ENCODE results near the gene RARA.
A peak's percentile ranks its signal among the peaks of the same experiment; 100 is the strongest.

The RARA gene

DNA sequence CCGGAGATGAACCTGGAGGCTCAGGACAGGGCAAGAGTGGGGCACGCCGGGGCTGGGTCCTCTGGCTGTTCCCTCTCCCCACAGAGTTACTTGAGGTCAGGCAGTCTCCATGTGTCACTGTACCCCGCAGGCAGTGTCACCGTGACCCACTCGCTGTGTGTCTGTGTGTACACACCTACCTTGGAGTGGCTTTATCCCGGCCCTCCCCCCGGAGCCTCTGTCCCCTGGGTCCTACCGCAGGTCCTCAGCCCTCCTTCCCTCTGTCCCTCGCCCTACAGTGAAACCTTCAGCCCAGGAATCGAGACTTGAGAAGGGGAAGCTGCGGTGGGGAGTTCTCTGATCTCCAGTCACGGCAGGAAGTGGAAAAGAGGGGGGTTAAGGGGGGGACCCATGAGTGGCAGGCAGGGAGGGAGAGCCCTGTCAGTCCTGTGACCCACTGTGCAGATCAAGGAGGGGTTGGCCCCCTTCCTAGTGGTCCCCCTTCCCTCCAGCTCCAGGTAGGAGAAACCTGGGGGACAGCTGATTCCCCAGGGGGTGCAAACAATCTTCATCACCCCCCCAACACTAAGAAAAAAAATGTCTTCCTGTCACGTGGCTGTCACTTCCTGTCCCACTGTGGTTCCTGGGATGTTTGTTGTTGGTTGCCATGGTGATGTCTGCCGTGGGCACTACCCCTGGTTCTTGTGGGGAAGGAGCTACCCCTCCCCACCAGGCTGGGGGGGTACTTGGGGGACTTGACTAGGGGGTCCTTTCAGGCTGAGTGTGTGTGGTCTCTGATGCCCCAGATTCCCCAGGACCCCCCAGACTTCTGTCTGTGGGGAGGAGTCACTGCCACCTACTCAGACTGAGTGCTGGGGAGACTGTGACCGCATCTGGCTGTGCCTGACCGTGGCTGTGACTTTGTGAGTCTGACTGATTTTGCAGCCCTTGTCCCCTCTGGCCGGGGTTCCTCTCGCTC lies 13.7 kb downstream of the RARA start:
- H2AFZ ChIP-seq (ENCODE audit: low read depth, low read length), result no peak overlapping the region
- peaks cover 34% of the 10 kb centered on the region for H3K4me1 ChIP-seq (ENCODE audit: insufficient read depth, low read length)
- peak overlapping the region; percentile 23 for H3K4me3 ChIP-seq (ENCODE audit: low read length)
- H3K36me3 ChIP-seq (ENCODE audit: insufficient read depth, low read length), result no peaks in the 10 kb centered on the region
- no peaks in the 10 kb centered on the region for H3K9me3 ChIP-seq (ENCODE audit: low read length)
- no peaks in the 10 kb centered on the region for H3K27me3 ChIP-seq (ENCODE audit: insufficient read depth, low read length)

DNA sequence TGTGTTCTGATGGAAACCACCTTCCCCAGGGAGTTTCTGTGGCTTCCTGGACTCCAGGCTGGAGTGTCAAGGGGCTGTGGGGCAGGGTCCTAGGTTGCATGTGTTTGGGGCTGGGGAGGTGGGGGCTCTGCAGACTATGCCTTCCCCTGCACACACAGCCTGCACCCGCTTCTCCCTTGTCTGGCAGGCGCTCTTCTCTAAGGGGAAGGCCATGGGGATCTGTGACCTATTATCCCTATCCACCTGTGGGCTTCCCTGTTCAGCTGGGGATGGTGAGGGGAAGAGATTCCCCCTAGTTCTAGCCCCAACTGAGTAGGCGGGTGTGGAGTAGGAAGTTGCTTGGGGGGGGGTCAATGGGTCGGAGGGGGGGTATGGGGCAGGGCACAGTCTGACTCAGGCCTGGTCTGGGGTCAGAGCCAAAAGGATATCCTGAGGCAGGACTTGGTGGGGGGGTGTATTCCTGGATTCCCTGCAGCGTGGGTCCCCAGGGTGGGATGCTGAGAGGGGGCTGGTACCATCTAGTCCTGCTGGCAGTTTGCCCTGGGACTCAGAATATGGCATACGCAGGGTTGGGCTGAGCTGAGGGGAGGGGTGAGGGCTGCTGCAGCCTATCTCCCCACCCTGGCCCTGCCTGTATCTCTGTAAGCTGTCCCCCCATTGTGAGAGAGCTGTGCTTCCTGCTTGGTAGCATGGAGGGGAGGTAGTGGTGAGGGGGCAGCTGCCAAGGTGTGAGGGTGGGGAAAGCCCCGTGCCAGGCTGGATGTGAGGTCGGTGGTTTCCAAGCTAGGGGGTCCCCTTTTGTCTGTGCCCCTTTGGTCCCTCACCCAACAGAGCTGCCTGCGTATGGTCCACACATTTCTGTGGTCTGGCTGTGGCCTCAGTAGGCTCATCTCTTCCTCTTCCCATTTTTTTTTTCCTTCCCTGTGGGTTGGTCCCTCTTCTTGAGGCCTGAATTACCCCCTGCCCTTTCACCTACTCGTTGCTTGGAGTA lies 14.7 kb downstream of the RARA start:
- peaks cover 29% of the 10 kb centered on the region for H3K4me1 ChIP-seq (ENCODE audit: insufficient read depth, low read length)
- H2AFZ ChIP-seq (ENCODE audit: low read depth, low read length), result no peak overlapping the region
- H3K4me3 ChIP-seq (ENCODE audit: low read length), result no peak overlapping the region
- no peaks in the 10 kb centered on the region for H3K36me3 ChIP-seq (ENCODE audit: insufficient read depth, low read length)
- H3K27me3 ChIP-seq (ENCODE audit: insufficient read depth, low read length), result no peaks in the 10 kb centered on the region
- no peaks in the 10 kb centered on the region for H3K9me3 ChIP-seq (ENCODE audit: low read length)

DNA sequence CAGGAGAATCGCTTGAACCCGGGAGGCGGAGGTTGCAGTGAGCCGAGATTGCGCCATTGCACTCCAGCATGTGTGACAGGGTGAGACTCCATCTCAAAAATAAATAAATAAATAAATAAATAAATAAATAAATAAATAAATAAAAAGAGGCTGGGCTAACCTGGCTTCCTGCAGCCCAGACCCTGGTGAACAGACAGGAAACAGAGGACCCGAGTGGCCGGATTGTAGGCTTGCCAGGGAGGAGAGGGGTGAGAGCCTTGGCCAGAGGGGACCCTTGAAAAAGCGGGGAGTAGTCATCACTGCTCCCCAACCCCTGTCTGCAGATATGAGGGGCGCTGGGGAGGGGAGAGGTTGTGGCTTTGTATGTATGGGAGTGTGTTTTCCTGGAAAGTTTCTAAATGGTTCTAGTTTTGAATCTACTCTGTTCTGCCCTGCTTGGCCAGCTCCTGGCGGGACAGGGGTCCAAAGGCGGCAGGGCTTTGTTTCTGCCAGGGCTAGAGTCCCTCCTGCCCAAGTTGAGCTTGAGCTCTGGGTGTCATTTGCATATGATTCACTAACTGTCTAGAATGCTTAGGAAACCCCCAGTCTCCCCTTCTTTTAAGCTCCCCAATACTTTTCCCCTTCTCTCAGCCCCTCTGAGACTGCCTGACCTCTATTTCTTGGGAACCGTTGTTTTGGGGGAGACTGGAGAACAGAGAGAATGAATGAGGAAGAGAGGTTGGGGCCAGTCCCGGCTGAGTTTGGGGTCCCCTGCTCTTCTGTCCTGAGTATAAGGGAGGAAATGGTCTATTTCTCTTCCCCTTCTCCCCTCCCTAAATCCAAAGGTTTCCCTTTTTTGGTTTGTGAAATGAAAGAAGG lies 16.4 kb downstream of the RARA start:
- H3K4me3 ChIP-seq (ENCODE audit: low read length), result no peak overlapping the region
- H3K9me3 ChIP-seq (ENCODE audit: low read length), result no peaks in the 10 kb centered on the region
- H3K4me1 ChIP-seq (ENCODE audit: insufficient read depth, low read length), result peaks cover 23% of the 10 kb centered on the region
- no peak overlapping the region for H2AFZ ChIP-seq (ENCODE audit: low read depth, low read length)
- no peaks in the 10 kb centered on the region for H3K36me3 ChIP-seq (ENCODE audit: insufficient read depth, low read length)
- H3K27me3 ChIP-seq (ENCODE audit: insufficient read depth, low read length), result no peaks in the 10 kb centered on the region

DNA sequence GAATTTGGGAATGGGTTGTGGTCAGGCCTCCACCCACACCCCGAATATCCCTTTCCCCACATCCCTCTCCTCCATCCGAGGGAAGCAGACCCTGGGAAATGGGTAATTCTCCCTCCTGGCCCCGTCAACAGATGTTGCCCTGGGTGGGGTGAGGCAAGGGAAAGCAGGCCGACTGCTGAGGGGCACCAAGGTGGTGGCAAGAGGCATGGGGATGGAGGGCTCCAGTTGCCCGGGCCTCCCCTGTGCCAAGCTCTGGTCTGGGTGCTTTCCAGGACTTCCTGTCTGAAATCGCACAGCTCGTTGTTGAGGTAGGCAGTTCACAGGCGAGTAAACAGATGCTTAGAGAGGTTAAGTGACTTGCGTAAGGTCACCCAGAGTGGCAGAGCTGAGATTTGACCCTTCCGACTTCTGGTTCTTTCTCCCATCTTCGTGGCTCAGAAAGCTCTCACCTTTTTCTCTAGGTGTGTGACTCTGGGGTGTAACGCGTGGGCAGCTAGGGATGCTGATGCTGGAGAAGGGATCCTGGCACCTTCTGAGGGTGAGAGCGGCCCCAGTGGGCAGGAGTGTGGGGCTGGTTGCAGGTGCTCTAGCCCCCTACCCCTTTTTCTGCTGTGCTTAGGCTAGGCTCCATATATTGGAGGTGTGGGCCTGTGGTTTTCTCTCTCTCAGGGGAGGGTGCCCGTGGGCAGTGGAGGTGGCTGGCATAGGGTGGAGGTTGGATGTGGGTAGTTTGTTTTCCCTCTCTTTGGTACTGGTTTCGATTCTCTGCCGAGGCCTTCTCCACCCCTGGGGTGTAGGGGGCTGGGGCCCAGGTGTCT lies 17.2 kb downstream of the RARA start:
- H3K4me3 ChIP-seq (ENCODE audit: low read length), result no peak overlapping the region
- no peak overlapping the region for H2AFZ ChIP-seq (ENCODE audit: low read depth, low read length)
- peaks cover 1% of the 10 kb centered on the region for H3K36me3 ChIP-seq (ENCODE audit: insufficient read depth, low read length)
- H3K27me3 ChIP-seq (ENCODE audit: insufficient read depth, low read length), result no peaks in the 10 kb centered on the region
- peaks cover 23% of the 10 kb centered on the region for H3K4me1 ChIP-seq (ENCODE audit: insufficient read depth, low read length)
- H3K9me3 ChIP-seq (ENCODE audit: low read length), result no peaks in the 10 kb centered on the region

DNA sequence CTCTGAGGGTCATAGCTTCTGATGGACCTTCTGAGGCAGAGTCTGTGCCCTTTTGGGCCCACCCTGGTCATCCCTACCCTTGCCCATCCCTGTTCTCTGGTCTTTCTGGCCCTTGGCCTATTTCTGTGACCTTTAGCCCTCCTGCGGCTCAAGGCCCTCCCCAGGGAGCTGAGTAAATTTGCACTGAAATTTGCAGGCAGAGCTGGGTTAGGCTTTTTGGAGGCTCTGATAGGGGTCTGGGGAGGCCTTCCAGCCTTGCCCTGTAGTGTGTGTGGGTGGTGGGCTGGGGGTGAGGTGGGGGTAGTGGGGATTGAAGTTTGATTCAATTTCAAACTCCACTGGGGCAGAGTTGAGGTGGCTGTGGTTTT lies 17.8 kb downstream of the RARA start:
- Histone ChIP-seq H3K4me1 (ENCODE audit: insufficient read depth, low read length) (peaks cover 17% of the 10 kb centered on the region), H3K4me3 (ENCODE audit: low read length) (no peak overlapping the region), H2AFZ (ENCODE audit: low read depth, low read length) (no peak overlapping the region), H3K36me3 (ENCODE audit: insufficient read depth, low read length) (peaks cover 3% of the 10 kb centered on the region), H3K27me3 (ENCODE audit: insufficient read depth, low read length) (no peaks in the 10 kb centered on the region), H3K9me3 (ENCODE audit: low read length) (no peaks in the 10 kb centered on the region)

DNA sequence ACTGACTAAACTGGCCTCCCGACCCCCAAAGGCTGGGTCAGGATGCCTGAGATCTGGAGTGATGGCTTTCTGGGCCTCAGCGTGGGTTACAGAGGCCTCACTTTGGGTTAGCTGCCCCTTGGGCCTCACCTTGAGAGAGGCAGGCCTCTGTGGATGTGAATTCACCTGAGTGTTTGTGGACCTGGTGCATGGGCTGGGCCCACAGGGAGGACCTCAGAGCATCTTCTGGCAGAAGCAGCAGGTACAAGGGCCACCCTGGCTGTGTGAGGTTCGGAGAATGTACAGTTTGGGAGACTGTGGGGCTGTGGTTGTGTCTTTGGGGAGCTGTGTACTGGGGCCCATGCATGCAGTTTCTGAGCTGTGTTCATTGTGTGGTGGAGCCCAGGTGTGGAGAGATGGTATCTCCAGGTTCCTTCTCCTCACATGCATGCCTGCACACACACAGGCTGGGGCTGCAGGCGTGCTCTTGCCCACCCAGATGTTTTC lies 18.3 kb downstream of the RARA start:
- Histone ChIP-seq H3K4me1 (ENCODE audit: insufficient read depth, low read length) (peaks cover 12% of the 10 kb centered on the region), H3K4me3 (ENCODE audit: low read length) (no peak overlapping the region), H3K36me3 (ENCODE audit: insufficient read depth, low read length) (peaks cover 3% of the 10 kb centered on the region), H3K9me3 (ENCODE audit: low read length) (no peaks in the 10 kb centered on the region), H3K27me3 (ENCODE audit: insufficient read depth, low read length) (no peaks in the 10 kb centered on the region), H2AFZ (ENCODE audit: low read depth, low read length) (no peak overlapping the region)

DNA sequence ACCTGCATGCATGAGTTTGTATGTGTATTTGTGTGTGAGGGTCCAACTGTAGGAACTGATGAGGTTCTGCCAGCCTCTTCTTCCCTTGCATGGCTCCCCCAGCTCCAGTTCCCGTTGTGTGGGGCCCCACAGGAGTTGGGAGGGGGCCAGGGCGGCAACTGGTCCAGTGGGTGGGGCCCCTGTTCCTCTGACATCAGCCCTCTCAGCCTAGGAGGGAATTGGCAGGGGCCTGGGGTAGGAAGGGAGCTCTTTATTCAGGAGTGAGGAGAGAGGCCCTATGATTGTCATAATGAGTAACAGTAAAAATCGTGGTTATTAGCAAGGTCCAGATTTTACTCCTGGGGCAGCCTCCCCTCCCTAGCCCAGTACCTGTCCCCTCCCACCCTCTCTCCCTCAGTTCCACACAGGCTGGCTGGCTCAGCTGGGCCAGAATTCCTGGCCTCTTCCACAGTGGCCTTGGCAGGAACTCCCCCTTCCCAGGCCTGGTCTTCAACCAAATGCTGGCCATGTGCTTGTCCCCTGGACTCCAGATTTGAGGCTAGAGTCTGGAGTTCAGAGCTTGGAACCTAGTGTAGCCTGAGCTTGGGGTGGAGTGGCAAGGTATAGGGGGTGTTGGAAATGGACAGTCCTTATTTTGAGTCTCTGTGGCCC lies 18.9 kb downstream of the RARA start:
- no peak overlapping the region for H2AFZ ChIP-seq (ENCODE audit: low read depth, low read length)
- H3K4me3 ChIP-seq (ENCODE audit: low read length), result no peak overlapping the region
- peaks cover 3% of the 10 kb centered on the region for H3K36me3 ChIP-seq (ENCODE audit: insufficient read depth, low read length)
- peaks cover 7% of the 10 kb centered on the region for H3K4me1 ChIP-seq (ENCODE audit: insufficient read depth, low read length)
- no peaks in the 10 kb centered on the region for H3K9me3 ChIP-seq (ENCODE audit: low read length)
- H3K27me3 ChIP-seq (ENCODE audit: insufficient read depth, low read length), result no peaks in the 10 kb centered on the region

DNA sequence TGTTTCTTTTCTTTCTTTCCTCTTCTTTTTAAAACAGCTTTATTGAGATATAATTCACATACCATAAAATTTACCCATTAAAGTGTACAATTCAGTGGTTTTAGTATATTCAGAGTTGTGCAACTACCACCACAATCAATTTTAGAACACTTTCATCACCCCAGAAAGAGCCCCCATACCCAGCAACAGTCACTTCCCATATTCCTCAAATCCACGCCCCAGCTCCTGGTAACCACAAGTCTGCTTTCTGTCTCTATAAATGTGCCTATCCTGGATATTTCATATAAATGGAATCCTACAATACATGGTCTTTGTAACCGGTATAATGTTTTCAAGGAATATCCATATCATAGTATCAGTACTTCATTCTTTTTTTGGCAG lies 19.4 kb downstream of the RARA start:
- no peaks in the 10 kb centered on the region for H3K9me3 ChIP-seq (ENCODE audit: low read length)
- no peaks in the 10 kb centered on the region for H3K27me3 ChIP-seq (ENCODE audit: insufficient read depth, low read length)
- no peak overlapping the region for H2AFZ ChIP-seq (ENCODE audit: low read depth, low read length)
- peaks cover 1% of the 10 kb centered on the region for H3K4me1 ChIP-seq (ENCODE audit: insufficient read depth, low read length)
- H3K36me3 ChIP-seq (ENCODE audit: insufficient read depth, low read length), result peaks cover 3% of the 10 kb centered on the region
- H3K4me3 ChIP-seq (ENCODE audit: low read length), result no peak overlapping the region

DNA sequence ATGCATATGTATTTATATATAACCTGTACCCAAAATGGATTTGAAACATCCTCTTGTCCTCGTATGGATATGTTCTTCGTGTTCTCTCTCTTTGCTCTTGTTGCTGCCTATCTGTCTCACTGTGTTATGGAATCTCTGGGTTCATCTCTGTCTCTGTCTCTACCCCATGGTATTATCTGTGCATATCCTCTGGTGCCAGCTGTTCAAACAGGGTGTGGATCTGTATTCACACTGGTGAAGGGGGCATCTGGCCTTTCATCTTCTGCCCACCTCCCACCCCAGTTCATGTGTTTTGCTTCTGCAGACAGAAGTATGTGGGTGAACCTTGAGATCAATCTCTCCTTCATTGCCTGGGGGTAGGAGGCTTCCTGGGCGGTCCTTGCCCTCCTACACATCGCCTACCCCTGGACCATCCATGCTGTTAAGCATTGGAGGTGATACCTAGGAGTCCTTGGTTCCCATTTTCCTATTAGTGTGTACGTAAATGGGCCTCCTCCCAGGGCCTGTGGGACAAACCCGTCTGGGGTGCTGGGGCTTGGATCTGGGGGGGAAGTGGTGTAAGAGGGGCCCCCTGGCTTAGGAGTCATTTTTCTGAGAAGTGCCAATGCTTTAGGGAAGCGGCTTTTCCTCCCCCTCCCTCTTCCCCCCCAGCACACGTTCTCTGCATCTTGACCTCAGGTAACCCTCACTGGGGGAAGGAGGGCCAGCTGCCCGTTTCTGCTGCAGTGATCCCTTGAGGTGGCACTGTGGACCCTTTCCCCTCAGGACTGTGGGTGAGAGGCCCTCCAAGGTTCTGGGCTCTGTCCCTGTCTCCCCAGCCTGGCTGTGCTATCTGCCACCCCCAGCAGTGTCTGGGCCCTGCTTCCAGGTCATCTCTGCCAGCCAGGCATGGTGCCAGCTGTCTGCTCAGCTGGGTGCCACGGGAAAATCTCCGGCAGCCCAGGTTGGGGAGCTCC lies 21.1 kb downstream of the RARA start:
- Histone ChIP-seq H3K36me3 (ENCODE audit: insufficient read depth, low read length) (peaks cover 3% of the 10 kb centered on the region), H3K4me3 (ENCODE audit: low read length) (no peak overlapping the region), H3K4me1 (ENCODE audit: insufficient read depth, low read length) (no peaks in the 10 kb centered on the region), H3K27me3 (ENCODE audit: insufficient read depth, low read length) (no peaks in the 10 kb centered on the region), H3K9me3 (ENCODE audit: low read length) (no peaks in the 10 kb centered on the region), H2AFZ (ENCODE audit: low read depth, low read length) (no peak overlapping the region)

DNA sequence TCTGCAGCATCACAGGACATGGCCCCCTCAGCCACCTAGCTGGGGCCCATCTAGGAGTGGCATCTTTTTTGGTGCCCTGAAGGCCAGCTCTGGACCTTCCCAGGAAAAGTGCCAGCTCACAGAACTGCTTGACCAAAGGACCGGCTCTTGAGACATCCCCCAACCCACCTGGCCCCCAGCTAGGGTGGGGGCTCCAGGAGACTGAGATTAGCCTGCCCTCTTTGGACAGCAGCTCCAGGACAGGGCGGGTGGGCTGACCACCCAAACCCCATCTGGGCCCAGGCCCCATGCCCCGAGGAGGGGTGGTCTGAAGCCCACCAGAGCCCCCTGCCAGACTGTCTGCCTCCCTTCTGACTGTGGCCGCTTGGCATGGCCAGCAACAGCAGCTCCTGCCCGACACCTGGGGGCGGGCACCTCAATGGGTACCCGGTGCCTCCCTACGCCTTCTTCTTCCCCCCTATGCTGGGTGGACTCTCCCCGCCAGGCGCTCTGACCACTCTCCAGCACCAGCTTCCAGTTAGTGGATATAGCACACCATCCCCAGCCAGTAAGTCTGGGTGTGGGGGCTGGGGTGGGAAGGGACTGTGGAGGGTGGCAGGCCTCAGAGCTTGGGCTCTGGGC lies 22.0 kb downstream of the RARA start:
- no peaks in the 10 kb centered on the region for H3K4me1 ChIP-seq (ENCODE audit: insufficient read depth, low read length)
- H3K36me3 ChIP-seq (ENCODE audit: insufficient read depth, low read length), result peaks cover 3% of the 10 kb centered on the region
- no peaks in the 10 kb centered on the region for H3K9me3 ChIP-seq (ENCODE audit: low read length)
- H2AFZ ChIP-seq (ENCODE audit: low read depth, low read length), result no peak overlapping the region
- no peaks in the 10 kb centered on the region for H3K27me3 ChIP-seq (ENCODE audit: insufficient read depth, low read length)
- no peak overlapping the region for H3K4me3 ChIP-seq (ENCODE audit: low read length)

All from neuron (in vitro differentiated cells).